HEK293T (cell line): Measurements from ENCODE around the gene ZNF568.

ENCODE experiments used
- ARNT ChIP-seq: fragments of 450-650 bp; IDR thresholded peaks from 2 replicates; pipeline ENCODE4 v1.6.1; 2017; ENCODE audit warnings: mild to moderate bottlenecking
- BHLHE40 ChIP-seq: fragments of 450-650 bp; IDR thresholded peaks from 2 replicates; pipeline ENCODE4 v1.6.1; 2016; ENCODE audit warnings: mild to moderate bottlenecking, moderate library complexity, borderline replicate concordance
- CTBP1 ChIP-seq: fragments of 450-650 bp; IDR thresholded peaks from 2 replicates; pipeline ENCODE4 v1.6.1; 2016; ENCODE audit warnings: borderline replicate concordance
- ELF4 ChIP-seq: fragments of 450-650 bp; IDR thresholded peaks from 2 replicates; pipeline ENCODE4 v1.6.1; 2017; ENCODE audit warnings: antibody characterized with exemption
- FOXA1 ChIP-seq: fragments of 450-650 bp; IDR thresholded peaks from 2 replicates; pipeline ENCODE4 v1.6.1; 2016; ENCODE audit warnings: mild to moderate bottlenecking
- FOXK2 ChIP-seq: fragments of 450-650 bp; IDR thresholded peaks from 2 replicates; pipeline ENCODE4 v1.6.1; 2016; ENCODE audit warnings: mild to moderate bottlenecking
- FOXM1 ChIP-seq: fragments of 450-650 bp; IDR thresholded peaks from 2 replicates; pipeline ENCODE4 v1.6.1; 2017; ENCODE audit warnings: mild to moderate bottlenecking, borderline replicate concordance
- NFRKB ChIP-seq: fragments of 450-650 bp; IDR thresholded peaks from 2 replicates; pipeline ENCODE4 v1.6.1; 2016; ENCODE audit warnings: mild to moderate bottlenecking, moderate library complexity
- SP1 ChIP-seq: fragments of 450-650 bp; IDR thresholded peaks from 2 replicates; pipeline ENCODE4 v1.6.1; 2017
- SUZ12 ChIP-seq: fragments of 450-650 bp; IDR thresholded peaks from 2 replicates; pipeline ENCODE4 v1.6.1; 2016; ENCODE audit warnings: mild to moderate bottlenecking
- TARDBP ChIP-seq: fragments of 450-650 bp; IDR thresholded peaks from 2 replicates; pipeline ENCODE4 v1.6.1; 2016
- TF ChIP-seq, protein P1 (sequence below): fragments of 450-650 bp; IDR thresholded peaks from 2 replicates; pipeline ENCODE4 v1.6.1; 2016

DNA sequence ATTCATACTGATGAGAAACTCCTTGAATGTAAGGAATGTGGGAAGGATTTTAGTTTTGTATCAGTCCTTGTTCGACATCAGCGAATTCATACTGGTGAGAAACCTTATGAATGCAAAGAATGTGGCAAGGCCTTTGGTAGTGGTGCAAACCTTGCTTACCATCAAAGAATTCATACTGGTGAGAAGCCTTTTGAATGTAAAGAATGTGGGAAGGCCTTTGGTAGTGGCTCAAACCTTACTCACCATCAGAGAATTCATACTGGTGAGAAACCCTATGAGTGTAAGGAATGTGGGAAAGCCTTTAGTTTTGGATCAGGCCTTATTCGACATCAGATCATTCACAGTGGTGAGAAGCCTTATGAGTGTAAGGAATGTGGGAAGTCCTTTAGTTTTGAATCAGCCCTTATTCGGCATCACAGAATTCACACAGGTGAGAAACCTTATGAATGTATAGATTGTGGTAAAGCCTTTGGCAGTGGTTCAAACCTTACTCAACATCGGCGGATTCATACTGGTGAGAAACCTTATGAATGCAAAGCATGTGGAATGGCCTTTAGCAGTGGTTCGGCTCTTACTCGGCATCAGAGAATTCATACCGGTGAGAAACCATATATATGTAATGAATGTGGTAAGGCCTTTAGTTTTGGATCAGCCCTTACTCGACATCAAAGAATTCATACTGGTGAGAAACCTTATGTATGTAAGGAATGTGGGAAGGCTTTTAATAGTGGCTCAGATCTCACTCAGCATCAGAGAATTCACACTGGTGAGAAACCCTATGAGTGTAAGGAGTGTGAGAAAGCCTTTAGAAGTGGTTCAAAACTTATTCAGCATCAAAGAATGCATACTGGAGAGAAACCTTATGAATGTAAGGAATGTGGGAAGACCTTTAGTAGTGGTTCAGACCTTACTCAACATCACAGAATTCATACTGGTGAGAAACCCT lies 38.9 kb upstream of the ZNF568 start:
- TF ChIP-seq ELF4 (no peak), FOXA1 (no peak), FOXM1 (no peak), SP1 (no peak), FOXK2 (no peak), BHLHE40 (no peak), ARNT (no peak), TARDBP (no peak), NFRKB (no peak), SUZ12 (no peak), CTBP1 (no peak)
- TF ChIP-seq, protein P1, sequence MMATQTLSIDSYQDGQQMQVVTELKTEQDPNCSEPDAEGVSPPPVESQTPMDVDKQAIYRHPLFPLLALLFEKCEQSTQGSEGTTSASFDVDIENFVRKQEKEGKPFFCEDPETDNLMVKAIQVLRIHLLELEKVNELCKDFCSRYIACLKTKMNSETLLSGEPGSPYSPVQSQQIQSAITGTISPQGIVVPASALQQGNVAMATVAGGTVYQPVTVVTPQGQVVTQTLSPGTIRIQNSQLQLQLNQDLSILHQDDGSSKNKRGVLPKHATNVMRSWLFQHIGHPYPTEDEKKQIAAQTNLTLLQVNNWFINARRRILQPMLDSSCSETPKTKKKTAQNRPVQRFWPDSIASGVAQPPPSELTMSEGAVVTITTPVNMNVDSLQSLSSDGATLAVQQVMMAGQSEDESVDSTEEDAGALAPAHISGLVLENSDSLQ: no peak
